Lung (tissue), 12 donors: ENCODE data around the gene IL20RA. TPM values are rescaled to one million over a fixed set of nuclear protein-coding genes. Genes with fewer than 3 reads are reported as not detected.

ENCODE experiments used
- ATAC-seq: fragments of 200-7000 bp; cut with Tn5 transposase; one replicate; pipeline ENCODE4 v1.9.1; 2020; ENCODE audit warnings: moderate number of reproducible peaks; ENCODE audit not compliant: insufficient read depth, low FRiP score
- DNase-seq, 3 donors: peaks; one replicate each; pipeline ENCODE4 v3.0.0-alpha.2; 2013 to 2017
- H3K27ac ChIP-seq, 2 donors: one replicate each; pipeline ENCODE4 v1.5.1; 2013; ENCODE audit warnings: mild to moderate bottlenecking in 2 of 2, moderate library complexity in 2 of 2, control low read depth in 1 of 2, inconsistent platforms in 1 of 2, low read depth in 1 of 2, low read length in 1 of 2
- H3K27me3 ChIP-seq, 3 donors: one replicate each; pipeline ENCODE4 v1.5.1; 2013; ENCODE audit warnings: low read length in 2 of 3; ENCODE audit not compliant: control insufficient read depth in 3 of 3, insufficient read depth in 3 of 3
- H3K36me3 ChIP-seq, 4 donors: one replicate each; pipeline ENCODE4 v1.5.1; 2013; ENCODE audit warnings: low read length in 4 of 4, mild to moderate bottlenecking in 1 of 4, moderate library complexity in 1 of 4; ENCODE audit not compliant: control insufficient read depth in 4 of 4, insufficient read depth in 4 of 4
- H3K4me1 ChIP-seq, 5 donors: one replicate each; pipeline ENCODE4 v1.5.1; 2013; ENCODE audit warnings: low read length in 5 of 5, mild to moderate bottlenecking in 2 of 5, moderate library complexity in 1 of 5; ENCODE audit not compliant: control insufficient read depth in 5 of 5, insufficient read depth in 5 of 5
- H3K4me3 ChIP-seq: one replicate; pipeline ENCODE4 v1.5.1; 2013; ENCODE audit warnings: mild to moderate bottlenecking, control low read depth, moderate library complexity
- H3K9ac ChIP-seq, 2 donors: one replicate each; pipeline ENCODE4 v1.5.1; 2013; ENCODE audit warnings: low read length in 2 of 2, control low read depth in 1 of 2; ENCODE audit not compliant: insufficient read depth in 1 of 2
- H3K9me3 ChIP-seq, 4 donors: one replicate each; pipeline ENCODE4 v1.5.1; 2013; ENCODE audit warnings: low read length in 3 of 4, mild to moderate bottlenecking in 1 of 4, moderate library complexity in 1 of 4; ENCODE audit not compliant: control insufficient read depth in 4 of 4, insufficient read depth in 3 of 4
- WGBS, 2 donors: extraction: QIAGEN DNeasy Blood & Tissue Kit; methylation state at CpG; one replicate each; pipeline ENCODE4 v1.1.7; 2013; 5-methylcytosine and 5-hydroxymethylcytosine counted together
- polyA plus RNA-seq, 2 donors: library from polyadenylated mRNA; stranded (reverse); fragments of 200-250 nt; gene quantifications; one replicate each; pipeline ENCODE4 v1.2.1, GENCODE V29; 2013
- total RNA-seq, 2 donors: library from RNA; depleted of rRNA in 1 of 2; stranded (reverse); fragments of >200 nt in 1 of 2; gene quantifications; one replicate each; pipeline ENCODE4 v1.2.1, GENCODE V29; 2014 to 2021
- TF ChIP-seq, protein P1 (sequence below): IDR thresholded peaks from 2 replicates; pipeline ENCODE4 v1.5.1; 2012; ENCODE audit warnings: mild to moderate bottlenecking; ENCODE audit errors: control extremely low read depth, extremely low read depth
- donor health status: control.
- donor health status: control.
- donor health status: Bipolar disorder and iron deficiency.
- donor health status: healthy.
- donor health status: DM: yes; HTN: yes; CAD: no.

The IL20RA gene
- total and polyA plus RNA-seq, 4 donors: 3.7 to 16.2 (median 6.7) TPM

DNA sequence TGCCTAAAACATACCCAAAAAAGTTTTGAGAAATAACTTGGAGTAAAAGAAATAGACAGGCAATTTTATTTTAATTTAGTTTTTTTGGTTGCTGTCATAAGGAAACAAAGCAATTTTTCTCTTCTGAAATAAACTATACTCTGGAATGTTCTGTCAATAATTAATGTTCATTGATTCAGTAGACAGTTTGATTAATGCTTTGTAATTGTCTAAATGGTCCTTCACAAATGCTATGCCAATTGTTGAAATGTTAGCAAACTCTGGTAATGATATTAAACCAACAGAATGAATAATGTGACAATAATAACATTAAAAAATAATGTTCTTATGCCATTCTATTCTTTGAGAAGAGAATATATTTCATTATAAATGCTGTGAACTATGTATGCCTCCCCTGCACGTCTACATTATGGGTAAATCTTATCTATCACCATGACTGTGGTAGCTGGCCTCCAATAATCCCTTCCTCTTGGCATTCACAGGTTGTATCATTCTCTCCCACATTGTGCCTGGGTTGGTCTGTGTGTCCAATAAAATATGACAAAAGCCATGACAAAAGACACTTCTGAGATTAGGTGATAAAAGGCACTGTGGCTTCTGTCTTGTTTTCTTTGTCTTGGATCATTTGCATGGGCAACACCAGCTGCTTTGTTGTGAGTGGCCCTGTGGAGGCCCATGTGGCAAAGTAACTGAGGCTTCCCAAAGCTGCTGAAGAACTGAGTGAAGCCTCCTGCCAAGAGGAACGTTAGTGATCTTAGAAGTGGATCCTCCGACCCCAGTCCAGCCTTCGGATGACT is 25.1 kb downstream of the IL20RA start:
- no peak overlapping the region for H3K9ac ChIP-seq
- 53 to 62% methylated on average over 4 of the region's 4 CpGs for WGBS, 2 donors
- DNase-seq (no peak), ATAC-seq (no peak)
- peaks cover 0 to 4% (median 2%) of the 10 kb centered on the region in 4 donors for H3K9me3 ChIP-seq
- TF ChIP-seq, protein P1, sequence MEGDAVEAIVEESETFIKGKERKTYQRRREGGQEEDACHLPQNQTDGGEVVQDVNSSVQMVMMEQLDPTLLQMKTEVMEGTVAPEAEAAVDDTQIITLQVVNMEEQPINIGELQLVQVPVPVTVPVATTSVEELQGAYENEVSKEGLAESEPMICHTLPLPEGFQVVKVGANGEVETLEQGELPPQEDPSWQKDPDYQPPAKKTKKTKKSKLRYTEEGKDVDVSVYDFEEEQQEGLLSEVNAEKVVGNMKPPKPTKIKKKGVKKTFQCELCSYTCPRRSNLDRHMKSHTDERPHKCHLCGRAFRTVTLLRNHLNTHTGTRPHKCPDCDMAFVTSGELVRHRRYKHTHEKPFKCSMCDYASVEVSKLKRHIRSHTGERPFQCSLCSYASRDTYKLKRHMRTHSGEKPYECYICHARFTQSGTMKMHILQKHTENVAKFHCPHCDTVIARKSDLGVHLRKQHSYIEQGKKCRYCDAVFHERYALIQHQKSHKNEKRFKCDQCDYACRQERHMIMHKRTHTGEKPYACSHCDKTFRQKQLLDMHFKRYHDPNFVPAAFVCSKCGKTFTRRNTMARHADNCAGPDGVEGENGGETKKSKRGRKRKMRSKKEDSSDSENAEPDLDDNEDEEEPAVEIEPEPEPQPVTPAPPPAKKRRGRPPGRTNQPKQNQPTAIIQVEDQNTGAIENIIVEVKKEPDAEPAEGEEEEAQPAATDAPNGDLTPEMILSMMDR: no peak
- no peak overlapping the region for H3K4me3 ChIP-seq
- no peaks in the 10 kb centered on the region for H3K36me3 ChIP-seq
- H3K4me1 ChIP-seq: peaks cover 0 to 11% (median 0%) of the 10 kb centered on the region in 5 donors
- H3K27me3 ChIP-seq: no peaks in the 10 kb centered on the region
- no peak overlapping the region for H3K27ac ChIP-seq

DNA sequence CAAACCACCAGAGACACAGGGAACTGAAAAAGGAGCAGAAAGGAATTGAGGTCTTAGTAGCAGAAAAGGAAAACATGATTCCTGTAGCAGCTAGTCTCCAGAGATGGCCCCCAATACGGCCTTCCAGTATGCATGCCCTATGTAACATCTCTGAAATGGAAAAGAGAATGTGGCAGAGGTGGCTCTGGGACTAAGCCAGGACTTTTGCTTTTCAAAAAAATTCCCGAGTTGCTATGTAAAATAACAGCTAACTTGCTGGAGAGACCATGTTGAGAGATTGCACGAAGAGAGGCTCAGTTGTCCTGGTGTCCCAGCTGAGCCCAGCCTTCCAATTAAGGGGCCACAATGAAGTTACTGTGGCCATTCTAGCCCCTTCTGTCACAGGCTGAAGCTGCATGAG is 27.7 kb downstream of the IL20RA start:
- Histone ChIP-seq H3K4me1 (peaks cover 0 to 11% (median 2%) of the 10 kb centered on the region in 5 donors), H3K9me3 (peaks cover 0 to 4% (median 2%) of the 10 kb centered on the region in 4 donors), H3K36me3 (no peaks in the 10 kb centered on the region), H3K4me3 (no peak overlapping the region), H3K27ac (no peak overlapping the region), H3K9ac (no peak overlapping the region), H3K27me3 (no peaks in the 10 kb centered on the region)
- no peak for ATAC-seq
- peak in 1 of 3 donors; percentile 10 for DNase-seq
- TF ChIP-seq, protein P1: no peak
- WGBS, 2 donors: 74 to 84% methylated on average over 3 of the region's 3 CpGs

DNA sequence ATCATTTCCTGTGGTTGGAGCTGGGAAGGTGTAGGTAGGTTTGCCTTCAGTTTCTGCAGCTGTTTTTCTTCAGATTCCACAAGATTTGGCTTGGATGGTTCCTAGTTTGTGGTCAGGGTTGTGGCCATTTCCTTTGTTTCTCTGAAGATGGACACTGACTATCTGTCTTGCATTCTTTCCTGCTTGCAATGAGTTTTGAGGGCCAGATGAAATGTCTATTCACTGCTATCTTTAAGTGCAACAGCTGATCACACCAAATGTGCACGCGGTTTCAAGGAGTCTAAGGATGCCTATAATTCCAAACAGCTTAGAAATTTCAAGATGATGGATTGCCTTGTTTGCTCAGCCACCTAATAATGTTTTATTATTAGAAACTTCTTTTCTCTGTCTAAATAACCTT is 28.4 kb downstream of the IL20RA start:
- Histone ChIP-seq H3K36me3 (no peaks in the 10 kb centered on the region), H3K4me3 (no peak overlapping the region), H3K9ac (no peak overlapping the region), H3K27ac (no peak overlapping the region), H3K9me3 (peaks cover 0 to 4% (median 2%) of the 10 kb centered on the region in 4 donors), H3K4me1 (peaks cover 0 to 11% (median 2%) of the 10 kb centered on the region in 5 donors), H3K27me3 (no peaks in the 10 kb centered on the region)
- TF ChIP-seq, protein P1: no peak
- DNase-seq (peak in 2 of 3 donors; percentile 14 to 15), ATAC-seq (no peak)
- WGBS, 2 donors: 49 to 54% methylated on average over 2 of the region's 2 CpGs
